ENCODE results near the gene SAE1. TPM values are rescaled to one million over a fixed set of nuclear protein-coding genes. Genes with fewer than 3 reads are reported as not detected.

SAE1 gene
- total RNA-seq, 1 donor from 2014 or later, result 114 TPM

DNA sequence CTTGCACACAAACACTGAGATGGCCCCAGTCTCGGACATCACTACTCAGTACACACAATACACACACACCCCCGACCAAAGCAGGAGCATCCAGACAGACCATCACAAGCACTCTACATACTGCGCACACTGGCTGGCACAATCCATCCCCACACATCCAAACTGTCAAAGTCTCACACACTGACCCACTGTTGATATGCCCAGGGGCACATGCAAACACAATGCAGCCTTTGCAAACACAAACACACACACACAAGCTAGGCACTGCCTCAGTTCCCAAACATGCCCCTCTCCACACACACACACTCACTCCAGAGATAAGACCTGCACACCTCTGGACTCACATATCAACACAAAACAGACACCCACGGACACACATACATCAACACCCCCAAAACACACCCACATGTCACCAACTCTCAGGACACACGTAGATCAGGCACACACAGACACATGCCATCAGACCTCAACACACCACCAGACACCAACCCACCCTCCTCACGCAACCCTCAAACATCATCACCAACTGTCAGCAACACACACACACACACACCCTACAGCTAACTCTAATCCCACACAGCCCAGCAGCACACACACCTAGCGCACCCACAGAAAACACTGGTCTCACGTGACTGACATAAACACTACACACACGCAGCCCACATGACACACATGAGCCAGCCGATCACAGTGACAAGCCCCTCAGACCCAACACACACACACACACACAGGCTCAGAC is 98.5 kb downstream of the SAE1 start:
- Histone ChIP-seq H3K27me3 (ENCODE audit: control insufficient read depth, insufficient read depth, low read length) (no peaks in the 10 kb centered on the region), H3K4me3 (ENCODE audit: low read depth, low read length) (peak overlapping the region; percentile 75), H3K36me3 (ENCODE audit: control insufficient read depth, insufficient read depth, low read length) (no peaks in the 10 kb centered on the region)
- no peak for DNase-seq (ENCODE audit: low read depth)
- no peak for TF ChIP-seq CTCF (IDR thresholded peaks at IDR 0.05; ENCODE audit: insufficient read depth, low read length, poor library complexity, severe bottlenecking)

- no peak for DNase-seq (ENCODE audit: low read depth)
- TF ChIP-seq CTCF (IDR thresholded peaks at IDR 0.05; ENCODE audit: insufficient read depth, low read length, poor library complexity, severe bottlenecking), result no peak
These were observed 99.0 kb downstream of the SAE1 start for GRCh38 chr19:47229676-47230053.

GRCh38 chr19:47230054-47230920 is 99.7 kb downstream of the SAE1 start:
- Histone ChIP-seq H3K27me3 (ENCODE audit: control insufficient read depth, insufficient read depth, low read length) (no peaks in the 10 kb centered on the region), H3K4me3 (ENCODE audit: low read depth, low read length) (peak overlapping the region; percentile 75), H3K36me3 (ENCODE audit: control insufficient read depth, insufficient read depth, low read length) (no peaks in the 10 kb centered on the region)
- no peak for DNase-seq (ENCODE audit: low read depth)
- peak; percentile 50 for TF ChIP-seq CTCF (IDR thresholded peaks at IDR 0.05; ENCODE audit: insufficient read depth, low read length, poor library complexity, severe bottlenecking)

More at GRCh38 chr19:47229676-47230053, 99.0 kb downstream of the SAE1 start:
- Histone ChIP-seq H3K36me3 (ENCODE audit: control insufficient read depth, insufficient read depth, low read length) (no peaks in the 10 kb centered on the region), H3K4me3 (ENCODE audit: low read depth, low read length) (peak overlapping the region; percentile 75), H3K27me3 (ENCODE audit: control insufficient read depth, insufficient read depth, low read length) (no peaks in the 10 kb centered on the region)

- no peak for DNase-seq (ENCODE audit: low read depth)
- no peak for TF ChIP-seq CTCF (IDR thresholded peaks at IDR 0.05; ENCODE audit: insufficient read depth, low read length, poor library complexity, severe bottlenecking)
- Histone ChIP-seq H3K27me3 (ENCODE audit: control insufficient read depth, insufficient read depth, low read length) (no peaks in the 10 kb centered on the region), H3K36me3 (ENCODE audit: control insufficient read depth, insufficient read depth, low read length) (no peaks in the 10 kb centered on the region), H3K4me3 (ENCODE audit: low read depth, low read length) (peak within 1 kb of the TSS; percentile 75)
These were observed 100.2 kb downstream of the SAE1 start, which contains the start of gene BBC3 for GRCh38 chr19:47230921-47231214. Gene BBC3 (minus strand): TSS chr19:47231199. CDS start chr19:47228431, 2,768 bp downstream.

DNA sequence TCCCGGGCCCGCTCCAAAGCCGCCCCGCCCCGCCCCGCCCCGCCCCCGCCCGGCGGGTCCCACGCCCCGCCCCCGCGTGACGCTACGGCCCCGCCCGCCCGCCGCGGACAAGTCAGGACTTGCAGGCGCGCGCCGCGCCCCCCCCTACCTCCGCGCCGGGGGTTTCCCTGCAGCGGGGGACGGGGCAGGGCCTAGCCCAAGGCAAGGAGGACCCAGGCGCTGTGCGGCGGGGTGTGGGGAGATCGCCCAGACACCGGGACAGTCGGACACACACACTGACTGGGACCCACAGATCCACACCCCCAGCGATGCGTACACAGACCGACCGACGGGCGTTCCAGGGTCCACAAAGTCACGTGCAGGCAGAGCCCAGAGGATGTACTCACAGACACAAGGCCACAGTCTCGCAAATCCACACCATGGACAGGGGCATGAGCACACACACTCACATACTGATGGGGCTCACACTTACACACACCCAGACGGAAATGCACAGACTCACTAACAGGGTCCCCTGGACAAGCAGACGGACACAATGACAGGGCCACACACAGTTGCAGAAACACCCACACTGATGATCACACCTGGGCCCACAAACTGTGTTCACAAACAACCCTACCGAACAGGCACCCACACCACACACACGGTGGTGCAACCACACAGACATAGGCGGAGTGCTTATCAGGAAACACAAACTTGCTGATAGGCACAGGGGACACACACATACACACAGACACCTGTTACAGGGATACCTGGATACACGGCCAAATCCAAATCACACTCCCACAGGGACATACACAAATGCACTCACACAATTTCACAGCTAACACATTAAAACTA is 100.8 kb downstream of the SAE1 start:
- Histone ChIP-seq H3K36me3 (ENCODE audit: control insufficient read depth, insufficient read depth, low read length) (no peaks in the 10 kb centered on the region), H3K4me3 (ENCODE audit: low read depth, low read length) (peak overlapping the region; percentile 47), H3K27me3 (ENCODE audit: control insufficient read depth, insufficient read depth, low read length) (no peaks in the 10 kb centered on the region)
- no peak for DNase-seq (ENCODE audit: low read depth)
- no peak for TF ChIP-seq CTCF (IDR thresholded peaks at IDR 0.05; ENCODE audit: insufficient read depth, low read length, poor library complexity, severe bottlenecking)
